Head of caudate nucleus (tissue), 42 donors: ENCODE results near the gene APOBEC3H.
A peak's percentile ranks its signal among the peaks of the same experiment; 100 is the strongest.
"Not testable (repeated sequence)": the region's sequence is repeated elsewhere in the genome, so short reads cannot be mapped to it uniquely, and the experiment has no call there.

ENCODE experiments used
- DNase-seq, 42 donors: peaks; one replicate each; pipeline versions ENCODE4 v3.0.0 to v3.0.0-alpha.2; 2020 to 2021; ENCODE audit warnings: mixed read lengths in 7 of 42
- intact Hi-C: fragments of 100-400 bp; cut with DNase I; formaldehyde crosslinking; loops from one replicate; pipeline ENCODE4 v1.15.0; 2022

APOBEC3H gene

DNA sequence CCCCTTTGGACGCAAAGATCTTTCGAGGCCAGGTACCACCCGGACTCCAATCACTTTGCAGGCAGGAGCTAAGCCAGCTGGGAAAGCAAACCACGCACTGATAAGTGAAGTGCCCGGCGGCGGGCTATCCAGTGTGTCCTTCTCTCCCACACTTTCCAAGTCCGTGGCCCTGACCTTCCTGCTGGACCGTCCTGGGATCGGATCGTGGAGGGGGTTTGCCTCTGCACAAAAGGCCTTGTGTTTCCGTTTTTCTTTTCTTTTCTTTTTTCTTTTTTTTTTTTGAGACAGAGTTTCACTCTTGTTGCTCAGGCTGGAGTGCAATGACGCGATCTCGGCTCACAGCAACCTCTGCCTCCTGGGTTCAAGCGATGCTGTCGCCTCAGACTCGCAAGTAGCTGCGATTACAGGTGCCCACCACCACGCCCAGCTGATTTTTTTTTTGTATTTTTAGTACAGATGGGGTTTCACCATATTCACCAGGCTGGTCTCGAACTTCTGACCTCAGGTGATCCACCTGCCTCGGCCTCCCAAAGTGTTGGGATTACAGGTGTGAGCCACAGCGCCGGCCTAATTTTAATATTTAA, 17.9 kb upstream of the APOBEC3H start:
- DNase-seq, intact Hi-C loops: not testable (repeated sequence)

DNA sequence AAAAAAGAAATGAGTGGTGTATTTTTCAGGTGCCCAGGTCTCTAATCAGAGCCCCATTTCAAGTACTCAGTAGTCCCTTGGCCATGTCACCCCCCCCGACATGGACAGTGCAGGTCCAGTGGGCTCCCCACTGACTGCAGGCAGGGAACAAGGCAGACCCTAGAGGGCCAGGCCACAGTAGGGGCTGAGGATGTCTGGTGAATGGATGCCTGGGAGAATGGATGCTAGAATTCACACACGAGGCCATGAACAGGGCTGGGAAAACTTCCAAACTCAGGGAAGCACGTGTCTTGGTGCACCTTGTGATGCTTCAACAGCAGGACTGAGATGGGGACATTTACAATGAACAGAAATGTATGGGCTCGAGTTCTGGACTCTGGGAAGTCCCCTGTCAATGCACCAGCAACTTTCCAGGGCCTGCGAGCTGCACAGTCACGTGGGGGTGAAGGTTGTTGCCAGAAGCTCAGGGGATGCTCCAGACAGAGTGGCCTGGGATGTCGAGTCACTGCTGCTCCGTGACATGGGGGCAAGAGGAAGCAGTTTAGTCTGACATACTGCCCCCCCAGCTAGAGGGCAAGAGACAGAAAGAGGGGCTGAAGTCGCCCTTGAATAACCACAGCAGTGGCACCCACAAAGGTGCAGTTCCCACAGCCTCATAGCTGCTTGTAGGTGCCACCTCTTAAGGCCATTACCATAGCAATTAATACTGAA, 16.8 kb upstream of the APOBEC3H start:
- no peak for DNase-seq
- intact Hi-C loops = no loop called here

DNA sequence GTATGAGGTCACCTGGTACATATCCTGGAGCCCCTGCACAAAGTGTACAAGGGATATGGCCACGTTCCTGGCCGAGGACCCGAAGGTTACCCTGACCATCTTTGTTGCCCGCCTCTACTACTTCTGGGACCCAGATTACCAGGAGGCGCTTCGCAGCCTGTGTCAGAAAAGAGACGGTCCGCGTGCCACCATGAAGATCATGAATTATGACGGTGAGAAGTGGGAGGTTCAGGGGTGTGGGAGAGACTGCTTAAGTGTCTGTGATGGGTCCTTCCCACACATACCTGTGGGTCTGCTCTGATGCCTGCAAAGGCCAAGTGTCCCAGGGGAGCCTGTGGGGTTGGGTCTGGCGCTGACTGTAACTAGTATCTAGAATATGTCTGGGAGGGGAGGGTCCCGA, 16.0 kb upstream of the APOBEC3H start:
- intact Hi-C loops = no loop called here
- no peak for DNase-seq

GRCh38 chr22:39081598-39081997, 15.4 kb upstream of the APOBEC3H start:
- no peak for DNase-seq
- intact Hi-C loops = no loop called here

DNA sequence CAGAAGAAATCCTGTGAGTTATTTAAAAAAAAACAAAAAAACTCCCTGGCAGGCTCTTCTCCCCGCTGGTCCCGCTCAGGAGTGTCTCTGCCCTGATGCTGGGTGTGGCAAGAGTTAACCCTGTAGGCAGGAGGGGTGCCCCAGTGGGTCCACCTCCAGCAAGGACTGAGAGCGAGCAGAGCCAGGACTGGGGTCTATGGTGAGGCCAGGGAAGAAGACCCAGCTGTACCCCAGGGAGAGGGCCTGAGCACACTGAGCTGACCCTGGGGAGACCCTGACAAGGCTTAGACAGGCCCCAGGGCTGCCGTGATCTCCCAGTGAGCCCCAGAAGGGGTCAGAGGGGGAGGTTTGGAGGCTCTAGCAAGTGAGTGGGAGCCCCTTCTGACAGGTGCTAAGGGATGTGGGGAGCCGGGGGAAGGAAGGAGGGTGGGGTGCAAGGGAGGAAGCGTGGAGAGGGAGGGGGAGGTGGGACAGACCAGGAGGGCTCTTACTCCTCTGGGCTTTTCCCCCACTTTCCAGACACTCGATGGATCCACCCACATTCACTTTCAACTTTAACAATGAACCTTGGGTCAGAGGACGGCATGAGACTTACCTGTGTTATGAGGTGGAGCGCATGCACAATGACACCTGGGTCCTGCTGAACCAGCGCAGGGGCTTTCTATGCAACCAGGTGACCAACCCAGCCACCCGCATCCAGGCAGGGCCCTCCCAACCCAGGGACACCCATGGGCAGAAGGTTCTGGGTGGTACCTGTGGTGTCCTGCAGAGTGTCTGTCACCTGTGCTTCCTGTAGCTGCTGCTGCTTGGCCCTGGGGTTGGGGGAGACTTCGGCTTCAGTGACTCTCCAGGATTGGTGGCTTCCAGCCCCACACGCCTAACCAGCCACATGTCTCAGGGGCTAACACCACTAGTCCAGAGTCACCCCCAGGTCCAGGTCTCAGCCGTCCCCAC, 13.6 kb upstream of the APOBEC3H start:
- DNase-seq = no peak
- intact Hi-C loops = no loop called here

DNA sequence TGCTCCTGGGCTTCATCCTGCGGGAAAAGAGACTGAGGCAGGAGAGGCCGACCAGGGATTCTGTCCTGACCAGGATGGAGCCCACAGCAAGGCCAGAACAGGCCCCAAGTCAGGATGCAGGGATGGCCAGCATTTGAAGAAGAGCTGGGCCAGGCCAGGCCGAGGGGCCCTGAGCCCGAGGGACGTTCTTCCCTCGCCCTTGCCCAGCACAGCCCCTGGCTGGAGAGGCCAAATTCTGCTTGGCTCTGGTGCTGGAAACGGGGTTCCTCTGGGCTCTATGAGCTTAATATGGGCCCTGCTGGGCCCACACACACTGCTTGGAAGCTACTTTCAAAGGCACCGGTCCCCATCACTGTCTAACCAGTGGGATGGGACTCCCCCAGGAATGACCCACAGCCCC, 12.4 kb upstream of the APOBEC3H start:
- intact Hi-C loops = no loop called here
- DNase-seq = no peak

DNA sequence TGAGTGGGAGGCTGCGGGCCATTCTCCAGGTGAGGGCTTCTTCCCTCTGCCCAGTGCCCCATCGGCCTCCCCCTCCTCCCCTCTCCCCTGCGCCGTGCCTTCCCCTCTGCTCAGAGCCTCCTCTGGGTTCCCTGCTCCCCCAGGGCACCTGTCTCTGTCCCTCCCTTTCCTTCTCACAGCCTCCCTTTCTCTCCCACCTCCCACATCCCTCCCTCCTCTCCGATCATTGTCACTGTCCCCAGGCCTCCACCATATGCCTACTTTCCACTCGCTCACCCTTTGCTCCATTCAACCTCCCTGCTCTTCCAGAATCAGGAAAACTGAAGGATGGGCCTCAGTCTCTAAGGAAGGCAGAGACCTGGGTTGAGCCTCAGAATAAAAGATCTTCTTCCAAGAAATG, 9.9 kb upstream of the APOBEC3H start:
- no peak for DNase-seq

DNA sequence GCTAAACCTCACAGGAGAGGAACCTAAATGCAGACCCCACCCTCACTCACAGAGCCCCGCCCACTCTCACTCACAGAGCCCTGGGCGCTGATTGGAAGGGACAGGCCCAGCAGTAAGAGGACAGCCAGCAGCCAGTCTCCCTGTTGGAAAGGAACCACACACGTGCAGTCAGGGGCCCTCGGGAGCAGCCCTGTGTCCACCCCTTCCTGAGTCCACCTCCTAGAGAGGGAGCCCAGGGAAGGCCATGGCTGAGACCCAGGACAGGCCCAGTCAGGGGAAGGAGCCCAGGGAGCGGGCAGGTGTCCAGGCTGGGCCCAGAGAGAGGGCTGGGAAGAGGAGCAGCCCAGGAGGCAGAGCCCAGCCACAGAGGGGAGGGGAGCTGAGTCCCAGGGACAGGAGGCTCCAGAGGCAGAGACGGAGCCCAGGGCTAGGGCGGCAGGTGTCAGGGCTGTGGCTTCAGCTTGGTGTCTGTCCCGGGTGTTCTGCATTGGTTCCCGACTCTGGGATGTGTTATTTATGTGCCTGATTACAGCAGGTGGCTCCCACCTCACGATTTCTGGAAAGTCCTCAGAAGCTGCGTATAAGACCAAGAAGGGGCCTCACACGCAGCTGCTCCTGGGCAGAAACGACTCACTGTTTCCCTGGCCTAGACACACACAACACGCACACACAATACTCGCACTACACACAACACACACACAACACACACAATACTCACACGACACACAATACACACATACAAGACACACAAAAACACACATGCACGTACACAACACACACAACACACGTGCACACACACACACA, 9.0 kb upstream of the APOBEC3H start:
- DNase-seq = peak in 4 of 42 donors; percentile 5 to 32 (median 21)
- intact Hi-C loops = no loop called here

More for the DNA sequence above, 9.9 kb upstream of the APOBEC3H start:
- intact Hi-C loops = no loop called here

GRCh38 chr22:39088685-39089032, 8.4 kb upstream of the APOBEC3H start:
- intact Hi-C loops = no loop called here
- DNase-seq = no peak

DNA sequence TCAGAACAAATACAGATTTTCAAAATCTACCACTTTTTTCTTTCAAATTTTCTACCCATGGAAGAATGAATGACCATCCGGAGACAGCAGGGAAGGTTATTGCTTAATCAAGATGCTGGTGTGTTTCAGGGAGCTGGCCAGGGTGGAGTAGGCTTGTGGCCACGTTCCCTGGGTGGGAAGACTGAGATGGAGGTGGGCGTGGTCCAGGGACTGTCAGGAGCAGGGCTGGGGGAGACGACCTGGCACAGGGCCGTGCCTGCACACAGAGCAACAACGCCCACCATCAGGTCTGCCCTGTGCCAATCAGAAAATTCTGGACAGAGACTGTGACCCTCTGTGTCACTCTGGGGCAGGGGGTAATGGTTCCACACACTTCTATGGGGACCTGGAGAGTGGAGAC, 7.1 kb upstream of the APOBEC3H start:
- no peak for DNase-seq
- intact Hi-C loops = no loop called here

- intact Hi-C loops = no loop called here
- no peak for DNase-seq
These were observed 6.5 kb upstream of the APOBEC3H start for GRCh38 chr22:39090426-39091064.

DNA sequence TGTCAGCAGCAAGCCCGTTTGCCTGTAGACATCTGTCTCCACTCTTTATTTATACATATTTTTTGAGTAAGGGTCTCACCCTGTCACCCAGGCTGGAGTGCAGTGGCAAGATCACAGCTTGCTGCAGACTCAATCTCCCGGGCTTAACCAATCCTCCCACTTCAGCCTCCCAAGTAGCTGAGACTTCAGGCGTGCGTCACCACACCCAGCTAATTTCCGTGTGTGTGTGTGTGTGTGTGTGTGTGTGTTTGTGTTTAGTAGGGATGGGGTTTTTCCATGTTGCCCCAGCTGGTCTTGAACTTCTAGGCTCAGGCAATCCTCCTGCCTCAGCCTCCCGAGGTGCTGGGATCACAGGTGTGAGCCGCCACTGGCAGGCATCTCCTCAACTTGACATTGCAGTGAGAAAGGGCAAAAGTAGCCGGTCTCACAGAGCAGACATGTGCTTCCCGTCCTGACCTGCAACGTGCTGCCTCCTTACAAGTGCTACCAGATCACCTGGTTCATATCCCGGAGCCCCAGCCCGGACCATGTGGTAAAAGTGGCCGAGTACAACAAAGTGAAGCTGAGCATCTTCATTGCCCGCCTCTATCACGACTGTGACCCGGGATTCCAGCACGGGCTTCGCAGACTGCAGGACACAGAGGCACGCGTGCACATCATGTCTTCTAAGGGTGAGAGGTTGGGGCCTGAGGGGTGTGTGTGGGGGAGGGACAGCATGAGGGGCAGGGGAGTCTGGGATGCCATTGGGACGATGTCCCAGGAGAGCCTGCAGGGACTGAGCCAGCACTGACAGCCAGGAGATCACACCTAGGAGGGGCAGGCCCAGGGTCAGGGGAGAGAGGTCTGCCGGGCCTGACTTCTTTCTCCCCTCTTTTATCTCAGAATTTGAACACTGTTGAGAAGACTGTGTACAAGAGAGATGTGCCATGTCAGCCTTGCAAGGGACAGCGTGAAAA, 5.6 kb upstream of the APOBEC3H start:
- DNase-seq = no peak
- intact Hi-C loops = no loop called here

DNA sequence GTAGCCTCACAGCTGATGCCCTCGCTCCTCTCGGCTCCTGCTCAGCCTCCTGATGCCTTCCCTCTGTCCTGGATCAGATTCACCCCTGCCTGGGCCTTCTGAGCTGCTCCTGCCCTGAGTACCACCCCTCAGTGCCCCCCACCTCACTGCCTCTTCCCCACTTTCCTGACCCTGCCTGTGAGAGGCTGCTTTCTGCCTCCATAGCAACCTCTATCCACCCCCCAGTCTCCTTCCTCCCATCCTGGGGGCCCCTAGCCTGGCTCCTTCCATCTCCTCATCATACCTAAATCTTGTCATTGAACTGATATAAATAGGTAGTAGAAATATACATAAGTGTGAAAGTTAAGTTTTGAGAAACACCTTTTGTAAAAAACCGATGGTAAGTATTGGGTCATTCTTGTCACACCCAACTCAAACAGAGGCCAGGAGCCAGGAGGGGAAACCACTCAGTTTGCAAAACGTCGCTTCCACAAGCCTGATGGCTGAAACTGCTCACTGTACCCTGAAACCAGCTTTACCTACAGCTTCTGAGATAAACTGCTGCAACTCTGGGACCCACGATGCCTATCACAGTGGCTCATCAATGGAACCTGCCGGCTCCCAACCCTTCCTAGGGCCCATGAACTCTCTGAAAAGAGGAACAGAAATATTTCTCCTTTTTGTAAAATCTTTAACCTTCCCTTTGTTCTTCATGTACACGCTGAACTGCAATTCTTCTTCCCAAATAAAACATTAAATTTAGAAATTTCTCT, 4.8 kb upstream of the APOBEC3H start:
- no peak for DNase-seq
- intact Hi-C loops = no loop called here

DNA sequence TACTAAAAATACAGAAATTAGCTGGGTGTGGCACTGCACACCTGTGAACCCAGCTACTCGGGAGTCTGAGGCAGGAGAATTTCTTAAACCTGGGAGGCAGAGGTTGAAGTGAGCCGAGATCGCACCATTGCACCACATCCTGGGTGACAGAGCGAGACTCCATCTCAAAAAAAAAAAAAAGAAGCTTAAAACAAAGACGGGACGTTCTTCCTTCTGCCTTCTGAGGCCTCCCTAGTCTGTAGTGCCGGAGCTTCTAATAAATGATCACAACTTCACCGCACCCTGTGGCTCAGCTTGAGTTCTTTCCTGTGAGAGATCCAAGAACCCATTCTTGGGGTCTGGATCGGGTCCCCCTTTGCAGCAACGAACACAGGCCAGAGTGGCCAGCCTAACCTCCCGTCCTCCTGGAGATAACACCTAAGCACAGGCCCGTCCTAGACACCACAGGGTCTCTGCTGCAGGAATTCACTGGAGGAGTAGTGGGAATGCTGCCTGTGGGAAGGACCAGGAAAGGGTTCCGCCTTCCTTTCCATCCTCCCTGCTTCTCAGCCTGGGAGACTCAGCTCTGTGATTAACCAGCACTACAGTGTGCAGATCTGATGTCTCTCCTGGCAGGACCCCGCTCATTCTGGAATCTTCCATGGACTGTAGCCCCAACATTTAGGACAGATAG, 2.2 kb upstream of the APOBEC3H start:
- intact Hi-C loops = no loop called here
- no peak for DNase-seq

DNA sequence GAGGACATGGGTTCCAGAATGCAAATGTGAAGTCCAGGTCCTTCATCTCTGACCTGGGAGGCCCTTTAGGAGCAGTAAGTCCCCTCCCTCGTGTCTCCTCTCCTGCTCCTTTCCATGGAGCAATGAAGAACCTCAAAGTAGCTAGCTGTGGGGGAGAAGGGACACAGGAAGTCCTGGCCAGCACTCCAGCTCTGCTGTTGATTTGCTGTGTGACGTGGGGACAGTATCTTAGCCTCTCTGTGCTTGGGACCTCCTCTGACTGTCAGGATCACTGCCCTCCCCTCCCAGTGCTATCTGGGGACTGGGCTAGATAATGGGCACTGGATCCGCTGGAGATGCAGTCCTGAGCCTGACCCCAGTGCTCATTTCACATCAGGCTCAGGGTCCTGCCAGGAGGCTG, 1.1 kb upstream of the APOBEC3H start:
- DNase-seq = no peak
- intact Hi-C loops = no loop called here

GRCh38 chr22:39098026-39098425, 982 bp downstream of the APOBEC3H start:
- intact Hi-C loops = no loop called here
- no peak for DNase-seq

- intact Hi-C loops = no loop called here
- no peak for DNase-seq
These were observed 1.5 kb downstream of the APOBEC3H start for GRCh38 chr22:39098576-39098975.
